ENCODE measurements around the gene IDUA.

GRCh38 chr4:1032861-1033260 is 46.0 kb downstream of the IDUA start:
- TF ChIP-seq CTCF (IDR thresholded peaks at IDR 0.05) = peak; percentile 8; the same call in 1 of the 2 replicates
- TF ChIP-seq ZFX (IDR thresholded peaks at IDR 0.05; ENCODE audit: borderline replicate concordance) = no peak
